GM04504 (cell line): ENCODE data around the gene LRMDA.

Experiments
- DNase-seq: peaks from one replicate; pipeline ENCODE4 v3.0.0-alpha.2; 2012; ENCODE audit warnings: low read depth

The LRMDA gene

DNA sequence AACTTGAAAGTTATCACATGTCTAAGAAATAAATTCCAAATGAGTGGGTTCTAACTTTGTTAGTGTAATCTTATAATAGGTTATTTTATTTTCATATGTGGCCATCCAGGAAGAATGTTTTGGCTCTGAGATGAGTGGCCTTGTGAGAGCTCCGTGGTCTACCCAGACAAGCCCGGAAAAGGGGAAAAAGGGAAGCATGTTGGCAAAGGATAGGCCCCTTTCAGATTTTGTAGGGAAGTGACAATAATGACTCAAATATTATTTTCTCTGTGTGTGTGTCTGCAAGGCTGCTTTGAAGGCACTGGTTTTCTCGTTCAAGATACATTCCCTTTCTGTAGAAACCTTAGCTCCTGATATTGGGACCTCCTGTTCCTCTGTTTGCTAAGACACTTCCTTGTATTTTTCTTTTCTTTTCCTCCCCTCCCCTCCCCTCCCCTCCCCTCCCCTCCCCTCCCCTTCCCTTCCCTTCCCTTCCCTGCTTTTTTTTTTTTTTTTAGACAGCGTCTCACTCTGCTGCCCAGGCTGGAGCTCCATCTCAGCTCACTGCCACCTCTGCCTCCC, 240.8 kb downstream of the LRMDA start:
- DNase-seq: no peak

DNA sequence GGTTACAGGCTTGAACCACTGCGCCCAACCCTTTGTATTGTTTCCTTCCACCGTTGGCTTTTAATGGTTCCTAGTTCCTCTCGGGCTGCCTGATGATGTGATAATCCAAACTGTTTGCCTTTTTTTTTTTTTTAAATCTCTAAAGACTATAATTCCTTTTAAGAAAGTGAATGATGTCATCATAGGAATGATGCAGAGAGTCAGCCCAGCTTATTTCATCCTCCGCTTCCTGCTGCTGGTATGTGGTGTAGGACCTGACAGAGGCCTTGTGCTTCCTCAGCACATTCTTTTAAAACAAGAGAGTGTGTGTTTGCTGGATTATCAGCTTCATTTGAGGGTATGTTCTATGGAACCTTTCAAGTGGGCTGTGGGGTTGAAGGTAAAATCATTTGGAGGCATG, 241.4 kb downstream of the LRMDA start:
- DNase-seq: no peak

DNA sequence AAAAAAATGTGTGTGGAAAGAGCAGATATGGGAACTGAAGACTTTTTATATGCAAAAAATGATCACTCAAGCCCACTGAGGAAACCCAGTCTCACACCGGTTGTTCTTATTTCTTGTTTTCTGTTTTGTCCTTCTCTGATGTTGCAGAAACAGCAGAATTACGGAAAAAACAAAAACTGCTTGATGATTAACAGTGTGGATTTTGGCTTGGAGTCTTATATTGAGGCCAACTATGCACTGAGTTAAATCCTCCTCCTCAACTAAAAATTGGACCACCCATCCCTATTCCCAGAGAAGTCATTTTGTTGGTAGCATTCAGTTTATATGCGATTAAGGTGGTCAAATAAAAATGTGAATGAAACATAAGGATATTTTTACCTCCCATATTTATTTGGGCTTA, 246.1 kb downstream of the LRMDA start:
- DNase-seq: no peak

DNA sequence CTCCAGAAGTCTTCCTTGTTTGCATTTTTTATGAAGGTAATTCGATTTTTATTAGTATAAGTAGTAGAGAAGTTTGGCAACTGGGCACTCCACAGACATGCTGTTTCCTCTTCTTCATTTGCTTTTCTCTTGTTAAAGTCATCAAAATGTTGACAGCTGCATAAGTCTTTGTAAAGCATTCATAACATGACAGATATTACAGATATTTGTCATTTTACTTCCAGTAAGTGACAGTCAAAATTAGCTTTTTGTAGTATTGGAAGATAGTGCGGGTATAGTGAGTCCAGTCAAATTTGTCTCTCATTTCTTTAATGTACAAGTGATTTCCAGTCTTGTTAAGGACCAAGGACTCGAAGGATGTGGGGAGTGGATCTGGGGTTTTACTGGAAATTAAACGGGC, 247.1 kb downstream of the LRMDA start:
- no peak for DNase-seq

DNA sequence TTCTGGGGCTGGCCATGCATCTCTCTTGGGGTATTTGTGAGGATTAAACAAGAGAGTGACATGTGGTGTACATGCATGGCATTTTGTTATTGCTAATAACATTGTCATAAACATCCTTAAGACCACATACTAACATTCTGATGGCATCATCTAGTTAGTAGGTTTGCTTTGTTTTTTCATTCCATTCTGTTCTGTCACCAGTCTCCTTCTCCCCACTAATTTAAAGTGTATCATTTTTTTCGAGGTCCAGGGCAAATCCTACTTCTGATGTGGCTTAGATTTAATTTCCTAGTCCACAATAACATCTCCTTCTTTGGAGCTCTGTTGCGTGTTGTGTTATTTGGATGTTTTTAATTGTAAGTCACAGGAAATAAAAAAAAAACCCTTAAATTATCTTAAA, 248.1 kb downstream of the LRMDA start:
- no peak for DNase-seq

DNA sequence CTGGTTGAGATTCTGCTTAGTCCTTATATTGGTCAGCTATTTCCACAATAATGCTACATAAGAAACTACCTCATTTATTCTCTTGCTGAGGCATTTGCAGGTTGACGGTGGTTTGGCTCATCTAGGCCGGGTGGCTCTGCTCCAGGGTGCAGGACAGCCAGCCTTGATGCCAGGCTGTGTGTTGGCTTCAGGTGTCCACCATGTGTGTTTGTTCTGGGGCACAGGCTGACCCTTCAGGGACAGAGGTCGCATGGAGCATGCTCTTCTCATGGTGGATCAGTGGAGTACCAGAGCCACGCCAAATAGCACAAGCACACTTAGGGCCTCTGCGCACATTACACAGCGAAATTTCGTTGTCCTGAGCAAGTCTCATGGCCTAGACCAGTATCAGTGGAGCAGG, 249.9 kb downstream of the LRMDA start:
- DNase-seq: no peak

DNA sequence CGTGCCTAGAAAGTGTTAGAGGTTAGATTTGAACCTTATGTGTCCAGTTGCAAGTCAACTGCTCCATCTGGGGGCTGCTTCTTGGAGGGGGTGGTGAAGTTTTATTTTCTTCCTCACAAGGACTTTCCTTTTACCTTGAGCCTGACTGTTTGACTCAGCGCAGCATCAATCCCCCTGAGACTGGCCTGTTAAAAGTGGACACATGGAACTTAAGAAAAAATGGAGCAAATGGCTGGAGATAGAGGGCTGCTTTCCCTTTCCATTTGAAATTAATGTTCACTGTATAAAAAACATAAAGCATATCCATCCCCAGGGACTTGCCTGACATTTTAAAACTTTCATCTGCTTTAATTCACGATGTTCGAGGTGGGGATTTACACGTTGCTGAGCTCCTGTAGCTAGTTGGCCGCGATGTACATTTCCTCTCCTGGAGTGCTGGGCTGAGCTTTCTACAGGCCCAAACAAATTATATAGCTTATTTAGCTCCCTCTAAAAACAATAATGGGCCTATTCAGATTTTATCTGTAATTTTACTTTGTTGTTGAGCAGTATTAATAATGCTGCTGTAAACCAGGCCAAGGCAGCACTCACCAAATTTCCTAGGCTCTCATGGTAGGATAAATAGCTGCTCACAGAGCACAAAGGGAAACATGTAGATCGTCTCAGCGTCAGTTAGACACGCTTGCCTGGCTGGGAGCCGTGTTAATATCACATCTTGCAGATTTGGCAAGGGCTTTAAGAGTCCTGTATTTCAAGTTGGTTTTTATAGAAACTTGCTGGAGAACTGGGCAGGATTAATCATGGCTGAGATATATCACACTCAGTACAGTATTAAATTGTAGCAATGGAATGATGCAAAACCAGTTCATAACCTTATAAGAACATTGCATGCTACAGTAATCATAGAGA, 251.5 kb downstream of the LRMDA start:
- DNase-seq: no peak

DNA sequence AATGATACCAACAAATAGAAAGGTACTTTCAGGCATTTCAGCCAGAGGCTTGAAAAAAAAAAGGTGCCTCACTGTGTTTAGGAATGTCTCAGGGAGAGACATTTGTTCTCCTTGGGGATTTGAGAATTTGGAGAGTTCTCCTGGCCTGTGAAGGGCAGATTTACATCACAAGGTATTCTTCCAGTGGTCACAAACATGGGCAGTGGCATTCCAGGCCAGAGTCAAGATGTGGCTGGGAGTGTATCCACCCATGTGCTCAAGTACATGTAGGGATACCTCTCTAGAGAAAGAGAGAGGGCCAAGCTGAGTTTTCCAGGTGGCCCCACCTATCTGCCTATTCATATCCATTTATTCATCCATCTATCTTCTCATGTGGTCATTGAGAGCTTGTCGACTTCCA, 253.8 kb downstream of the LRMDA start:
- DNase-seq: no peak

DNA sequence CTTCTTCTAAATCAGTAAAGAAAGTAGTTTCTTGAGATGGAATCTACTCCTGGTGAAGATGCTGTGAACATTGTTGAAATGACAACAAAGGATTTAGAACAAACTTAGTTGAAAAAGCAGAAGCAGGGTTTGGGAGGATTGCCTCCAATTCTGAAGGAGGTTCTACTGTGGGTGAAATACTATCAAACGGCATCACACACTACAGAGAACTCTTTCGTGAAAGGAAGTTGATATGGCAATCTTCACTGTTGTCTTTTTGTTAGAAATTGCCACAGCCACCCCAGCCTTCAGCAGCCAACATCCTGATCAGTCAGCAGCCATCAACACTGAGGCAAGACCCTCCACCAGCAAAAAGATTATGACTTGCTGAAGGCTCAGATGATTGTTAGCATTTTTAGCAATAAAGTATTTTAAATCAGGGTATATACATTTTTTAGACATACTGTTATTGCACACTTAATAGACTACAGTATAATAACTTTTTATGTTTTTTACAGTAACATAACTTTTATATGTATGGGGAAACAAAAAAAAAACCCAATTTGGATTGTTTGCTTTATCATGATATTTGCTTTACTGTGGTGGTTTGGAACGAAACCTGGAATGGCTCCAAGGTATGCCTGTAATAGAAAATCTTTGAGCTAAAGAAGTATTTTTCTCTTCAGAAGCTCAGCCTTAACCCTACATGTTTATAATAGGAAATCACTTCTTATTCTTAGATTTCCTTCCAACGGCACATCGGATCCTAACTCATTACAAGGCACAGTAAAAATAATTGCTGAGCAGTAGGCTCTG, 257.3 kb downstream of the LRMDA start:
- DNase-seq: no peak

DNA sequence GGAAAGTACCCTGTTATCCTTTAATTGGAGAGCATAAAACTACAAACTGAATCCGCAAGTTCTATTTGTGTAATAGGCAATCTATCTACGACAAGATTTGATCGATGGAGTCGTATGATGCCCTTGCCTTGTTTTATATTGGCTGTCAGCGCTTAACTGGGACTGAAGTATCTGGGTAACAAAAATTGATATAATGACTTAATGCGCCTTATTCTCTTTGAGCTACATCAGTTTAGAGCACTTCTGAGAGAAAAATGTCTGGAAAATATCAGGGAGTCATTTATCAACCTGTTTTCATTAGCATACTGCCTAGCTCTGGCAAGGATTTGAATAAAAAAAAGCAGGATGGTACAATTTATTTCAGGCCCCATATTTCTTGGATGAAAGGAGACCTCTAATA, 262.1 kb downstream of the LRMDA start:
- DNase-seq: no peak

DNA sequence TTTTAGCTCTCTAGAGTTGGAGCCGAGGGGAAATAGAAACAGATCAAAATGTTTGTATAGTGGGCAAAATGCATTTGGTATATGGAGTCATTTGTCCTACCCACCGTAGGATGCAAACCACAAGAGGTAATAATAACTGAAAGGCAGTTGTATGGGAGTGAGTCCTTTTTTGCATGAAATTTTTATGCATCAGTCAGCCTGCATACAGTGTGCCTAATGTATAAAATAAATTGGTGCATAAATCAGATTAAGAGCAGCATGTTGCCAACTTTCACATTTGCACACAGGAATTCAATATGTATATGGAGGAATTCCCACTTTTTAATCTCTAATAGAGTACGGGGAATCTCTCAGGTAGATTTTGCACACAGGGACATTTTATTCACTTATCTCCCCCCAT, 262.8 kb downstream of the LRMDA start:
- DNase-seq: no peak

DNA sequence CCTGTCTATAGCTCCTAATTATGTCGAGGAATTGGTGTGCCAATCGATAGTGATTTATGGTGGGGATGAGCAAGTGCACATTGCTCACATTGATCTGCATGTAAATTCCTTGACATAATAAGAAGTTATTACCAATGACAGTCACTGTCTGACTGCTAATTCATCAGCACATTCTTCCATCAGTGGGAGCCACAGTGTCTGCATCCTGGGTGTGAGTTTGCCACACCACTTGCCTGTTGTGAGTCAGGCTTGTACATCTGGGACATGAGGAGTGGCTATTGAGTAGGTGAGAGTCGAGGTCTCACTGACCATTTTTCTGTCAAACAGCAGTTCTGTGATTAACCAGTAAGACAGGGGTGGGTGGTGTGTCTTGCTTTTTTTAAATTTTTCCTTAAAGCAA, 263.4 kb downstream of the LRMDA start:
- no peak for DNase-seq

DNA sequence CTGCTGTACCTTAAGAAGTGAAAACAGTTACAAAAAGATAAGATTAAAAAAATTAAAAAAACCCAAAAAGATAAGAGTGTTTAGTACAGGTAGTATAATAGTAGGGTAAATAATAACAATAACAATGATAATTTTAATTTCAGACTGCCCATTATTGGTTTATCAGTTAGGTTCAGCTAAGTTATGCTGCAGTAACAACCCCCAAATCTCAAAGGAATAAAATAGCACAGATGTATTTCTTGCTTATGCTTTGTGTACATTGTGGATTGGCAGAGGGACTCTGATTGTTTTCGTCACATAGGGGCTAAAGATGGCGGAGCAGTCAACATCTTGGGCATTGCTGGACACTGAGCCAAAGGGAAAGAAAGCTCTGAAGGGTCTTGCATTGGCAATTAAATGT, 264.6 kb downstream of the LRMDA start:
- no peak for DNase-seq

DNA sequence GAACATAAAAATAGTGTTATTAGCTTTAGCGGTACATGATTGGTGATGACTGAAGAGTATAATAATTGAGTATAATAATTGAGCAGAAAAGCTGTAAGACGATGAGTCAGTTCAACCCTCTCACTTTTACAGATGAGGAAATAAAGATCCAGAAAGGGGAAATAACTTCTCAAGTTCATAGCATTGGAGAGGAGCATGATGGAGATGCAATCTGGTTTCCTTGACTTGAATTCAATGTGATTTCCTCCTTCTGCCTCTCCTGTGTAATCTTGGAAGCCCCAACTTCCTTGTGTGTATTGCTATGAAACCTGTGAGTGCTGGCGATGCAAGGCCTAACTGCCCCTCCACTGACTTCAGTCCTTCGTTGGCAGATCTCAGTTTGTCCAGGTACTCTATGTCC, 265.1 kb downstream of the LRMDA start:
- DNase-seq: no peak

DNA sequence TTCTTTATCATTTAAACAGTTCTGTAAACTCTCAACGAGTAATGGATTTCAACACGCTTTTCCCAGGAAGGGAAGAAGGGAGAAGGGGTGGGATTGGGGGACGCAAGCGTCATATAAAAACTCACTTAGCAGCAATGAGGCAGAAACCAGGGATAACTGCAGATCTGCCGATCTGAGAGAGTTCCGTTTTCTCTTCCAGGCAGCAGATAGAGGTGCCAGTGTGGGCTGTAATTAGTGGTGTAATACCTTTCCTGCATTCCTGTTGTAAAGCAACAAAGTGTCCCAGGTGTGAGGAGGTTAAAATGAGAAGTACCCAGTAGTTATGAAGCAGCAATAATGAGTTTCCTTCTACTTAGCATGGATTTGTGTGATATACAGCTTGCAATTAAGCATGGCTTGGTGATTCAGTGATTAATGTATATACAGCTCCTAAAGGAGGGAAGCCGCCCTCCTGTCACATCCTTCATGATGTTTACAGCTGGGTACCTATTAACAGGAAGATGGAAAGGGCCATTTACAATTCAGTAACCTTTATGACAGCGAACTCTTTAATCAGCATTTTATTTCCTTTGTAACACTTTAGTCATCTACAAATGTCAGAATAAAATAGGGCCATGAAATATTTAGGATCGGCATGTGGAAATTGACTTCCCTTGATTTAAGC, 271.9 kb downstream of the LRMDA start:
- no peak for DNase-seq

DNA sequence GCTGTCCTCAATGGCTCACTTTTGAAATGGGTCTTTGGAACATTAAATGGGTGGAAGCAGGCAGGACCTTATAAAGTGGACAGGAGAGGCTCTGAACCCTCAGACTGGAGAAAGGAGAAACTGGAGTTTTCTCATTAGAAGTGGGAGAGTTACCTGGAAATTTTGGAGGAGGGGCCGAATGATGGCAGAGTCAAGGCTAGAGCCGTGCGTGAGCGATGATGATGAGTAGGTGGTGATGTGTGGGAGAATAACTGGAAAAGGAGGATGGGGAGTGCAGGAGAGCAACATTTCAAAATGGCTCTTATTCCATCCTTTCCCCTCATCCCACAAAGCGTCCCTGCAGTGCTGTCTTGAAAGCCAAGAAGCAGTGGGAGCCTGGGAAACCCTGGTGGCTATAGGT, 274.0 kb downstream of the LRMDA start:
- no peak for DNase-seq

DNA sequence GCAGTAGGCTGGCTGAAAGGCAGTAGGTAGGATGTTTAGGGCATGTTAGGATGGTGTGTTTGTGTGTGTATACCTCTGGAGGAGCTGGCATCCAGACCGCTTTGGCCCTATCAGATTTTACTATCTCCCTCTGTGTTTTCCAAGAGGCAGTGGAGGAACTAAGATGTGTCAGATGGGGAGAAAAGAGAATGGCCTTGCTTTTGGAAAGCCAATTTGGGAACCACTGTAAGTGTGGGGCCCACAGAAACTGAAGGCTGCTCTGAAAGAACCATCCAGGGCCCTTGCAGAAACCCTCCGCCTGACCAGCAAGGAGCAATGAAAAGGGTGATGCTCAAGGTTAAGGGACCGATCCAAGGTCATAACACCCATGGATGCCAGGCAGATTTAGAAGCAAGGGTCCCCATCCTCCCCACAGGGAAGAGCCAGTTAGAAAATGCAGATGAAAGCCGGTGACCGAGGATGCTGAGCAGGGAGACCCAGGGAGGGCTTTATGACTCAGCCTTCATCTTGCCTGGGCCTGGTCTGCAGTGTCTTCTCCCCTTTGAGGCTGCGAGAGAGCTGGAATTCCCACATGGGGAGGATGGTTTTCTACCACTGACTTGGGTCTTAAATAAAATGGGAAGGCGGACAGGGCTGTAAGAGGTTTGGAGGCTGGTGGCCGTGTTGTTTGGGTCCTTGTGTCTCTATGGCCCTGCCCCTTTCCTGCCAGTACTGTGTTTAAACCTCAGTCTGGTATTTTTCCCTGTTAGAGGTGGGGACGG, 275.8 kb downstream of the LRMDA start:
- no peak for DNase-seq

DNA sequence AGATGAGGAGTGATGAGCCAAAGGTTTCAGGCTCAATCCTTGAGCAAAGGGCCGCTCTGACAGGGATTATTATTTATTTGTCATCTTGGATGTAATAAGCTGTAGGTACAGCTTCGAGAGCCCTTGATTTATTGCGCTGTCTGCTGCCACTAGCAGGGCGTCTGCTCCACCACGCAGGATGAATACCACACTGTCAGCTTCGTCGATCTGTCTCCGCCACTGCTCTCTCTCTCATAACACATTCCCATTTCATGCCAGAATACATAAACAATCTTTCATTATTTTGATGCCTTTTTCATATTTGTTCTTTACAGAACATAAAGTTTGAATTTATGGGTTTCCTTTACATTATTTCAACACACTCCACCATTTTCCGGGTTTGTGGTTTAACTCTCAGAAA, 276.6 kb downstream of the LRMDA start:
- no peak for DNase-seq

DNA sequence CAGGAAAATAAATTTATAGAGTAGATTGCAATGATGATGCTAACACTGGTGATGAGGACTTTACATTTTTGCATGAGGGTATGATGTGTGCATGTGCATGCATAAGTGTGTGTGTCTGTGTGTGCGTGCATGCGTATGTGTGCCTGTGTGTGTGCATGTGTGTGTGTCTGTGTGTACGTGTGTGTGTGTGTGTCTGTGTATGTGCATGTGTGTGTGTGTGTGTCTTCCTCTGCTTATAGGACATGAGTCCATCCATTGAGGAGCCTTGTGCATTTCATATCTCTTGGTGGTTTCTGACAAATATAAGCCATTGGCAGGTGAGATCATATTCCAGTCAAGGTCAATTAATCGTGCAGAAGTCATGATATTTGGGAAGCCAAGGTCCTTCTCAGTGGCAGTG, 277.8 kb downstream of the LRMDA start:
- DNase-seq: no peak

DNA sequence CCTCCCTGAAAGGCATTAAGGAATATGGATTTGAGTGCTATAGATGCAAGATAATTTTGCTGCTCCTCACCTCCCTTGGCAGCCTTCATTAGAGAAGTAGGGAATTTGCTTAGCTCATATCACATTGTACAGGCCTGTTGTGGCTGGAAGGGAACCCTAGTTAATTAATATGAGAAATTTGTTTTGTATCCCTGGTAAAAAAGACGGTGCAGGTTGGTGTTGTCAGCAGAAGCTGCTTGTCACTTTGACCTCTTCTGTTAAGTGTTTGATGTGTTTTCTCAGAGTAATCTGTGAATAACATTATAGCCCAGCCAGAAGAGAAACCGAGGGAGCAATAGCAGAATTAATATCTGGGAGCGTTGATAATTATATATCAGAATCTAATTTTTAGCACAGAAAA, 278.4 kb downstream of the LRMDA start:
- DNase-seq: no peak

DNA sequence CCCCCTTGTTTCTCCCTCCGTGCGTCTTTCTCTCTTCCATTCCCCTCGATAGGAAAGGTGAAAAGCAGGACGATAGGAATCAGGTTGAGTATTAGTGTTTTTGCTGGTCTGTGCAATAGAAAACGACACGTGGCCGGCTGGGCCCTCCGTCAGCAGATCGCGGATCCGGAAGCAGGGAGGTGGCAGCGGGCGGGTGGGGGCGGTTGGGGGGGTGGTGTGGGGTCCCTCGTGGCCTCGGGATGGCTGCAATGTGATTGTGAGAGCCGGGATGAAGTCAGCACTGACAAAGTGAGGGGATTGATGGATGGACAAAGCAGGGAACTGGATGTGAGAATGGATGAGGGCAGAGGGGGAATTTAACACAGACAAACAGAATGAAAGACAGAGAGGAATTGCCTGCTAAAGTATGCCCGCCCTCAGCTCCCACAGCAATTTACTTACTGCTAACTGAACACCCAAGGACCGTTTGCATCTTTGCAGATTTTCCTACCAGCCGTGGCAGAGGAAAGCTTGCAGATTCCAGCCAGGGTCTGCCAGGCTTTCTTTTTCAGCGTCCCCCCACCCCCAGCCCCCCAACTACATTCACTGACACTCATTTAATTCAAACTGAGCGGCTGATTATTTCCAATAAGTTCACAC, 280.9 kb downstream of the LRMDA start:
- DNase-seq: no peak
